ENCODE results near the gene SNX20. TPM values are rescaled to one million over a fixed set of nuclear protein-coding genes. Genes with fewer than 3 reads are reported as not detected.

The SNX20 gene
- total and polyA plus RNA-seq, 2 experiments from 2014 or later = not detected

DNA sequence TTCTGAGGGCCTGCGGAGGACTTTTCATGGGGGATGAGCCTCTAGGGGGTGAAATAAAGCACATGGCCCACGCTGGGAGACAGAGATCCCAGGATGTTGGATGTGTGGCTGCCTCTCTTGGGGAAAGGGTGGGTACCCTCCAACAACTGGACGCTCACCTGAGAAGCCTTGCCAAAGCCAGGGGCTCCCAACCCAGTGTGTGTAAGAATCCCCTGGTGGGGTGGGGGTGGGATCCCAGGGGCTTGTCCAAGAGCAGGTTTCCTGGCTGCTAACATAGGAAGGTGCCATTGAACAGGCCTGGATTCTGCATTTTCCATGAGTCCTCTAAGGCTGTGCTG, 587 bp downstream of the SNX20 start (continued):
- TF ChIP-seq, protein P1, sequence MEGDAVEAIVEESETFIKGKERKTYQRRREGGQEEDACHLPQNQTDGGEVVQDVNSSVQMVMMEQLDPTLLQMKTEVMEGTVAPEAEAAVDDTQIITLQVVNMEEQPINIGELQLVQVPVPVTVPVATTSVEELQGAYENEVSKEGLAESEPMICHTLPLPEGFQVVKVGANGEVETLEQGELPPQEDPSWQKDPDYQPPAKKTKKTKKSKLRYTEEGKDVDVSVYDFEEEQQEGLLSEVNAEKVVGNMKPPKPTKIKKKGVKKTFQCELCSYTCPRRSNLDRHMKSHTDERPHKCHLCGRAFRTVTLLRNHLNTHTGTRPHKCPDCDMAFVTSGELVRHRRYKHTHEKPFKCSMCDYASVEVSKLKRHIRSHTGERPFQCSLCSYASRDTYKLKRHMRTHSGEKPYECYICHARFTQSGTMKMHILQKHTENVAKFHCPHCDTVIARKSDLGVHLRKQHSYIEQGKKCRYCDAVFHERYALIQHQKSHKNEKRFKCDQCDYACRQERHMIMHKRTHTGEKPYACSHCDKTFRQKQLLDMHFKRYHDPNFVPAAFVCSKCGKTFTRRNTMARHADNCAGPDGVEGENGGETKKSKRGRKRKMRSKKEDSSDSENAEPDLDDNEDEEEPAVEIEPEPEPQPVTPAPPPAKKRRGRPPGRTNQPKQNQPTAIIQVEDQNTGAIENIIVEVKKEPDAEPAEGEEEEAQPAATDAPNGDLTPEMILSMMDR (conservative IDR thresholded peaks at IDR 0.05; ENCODE audit: low read depth in 2 of 2) = no peak
- TF ChIP-seq, protein P2, sequence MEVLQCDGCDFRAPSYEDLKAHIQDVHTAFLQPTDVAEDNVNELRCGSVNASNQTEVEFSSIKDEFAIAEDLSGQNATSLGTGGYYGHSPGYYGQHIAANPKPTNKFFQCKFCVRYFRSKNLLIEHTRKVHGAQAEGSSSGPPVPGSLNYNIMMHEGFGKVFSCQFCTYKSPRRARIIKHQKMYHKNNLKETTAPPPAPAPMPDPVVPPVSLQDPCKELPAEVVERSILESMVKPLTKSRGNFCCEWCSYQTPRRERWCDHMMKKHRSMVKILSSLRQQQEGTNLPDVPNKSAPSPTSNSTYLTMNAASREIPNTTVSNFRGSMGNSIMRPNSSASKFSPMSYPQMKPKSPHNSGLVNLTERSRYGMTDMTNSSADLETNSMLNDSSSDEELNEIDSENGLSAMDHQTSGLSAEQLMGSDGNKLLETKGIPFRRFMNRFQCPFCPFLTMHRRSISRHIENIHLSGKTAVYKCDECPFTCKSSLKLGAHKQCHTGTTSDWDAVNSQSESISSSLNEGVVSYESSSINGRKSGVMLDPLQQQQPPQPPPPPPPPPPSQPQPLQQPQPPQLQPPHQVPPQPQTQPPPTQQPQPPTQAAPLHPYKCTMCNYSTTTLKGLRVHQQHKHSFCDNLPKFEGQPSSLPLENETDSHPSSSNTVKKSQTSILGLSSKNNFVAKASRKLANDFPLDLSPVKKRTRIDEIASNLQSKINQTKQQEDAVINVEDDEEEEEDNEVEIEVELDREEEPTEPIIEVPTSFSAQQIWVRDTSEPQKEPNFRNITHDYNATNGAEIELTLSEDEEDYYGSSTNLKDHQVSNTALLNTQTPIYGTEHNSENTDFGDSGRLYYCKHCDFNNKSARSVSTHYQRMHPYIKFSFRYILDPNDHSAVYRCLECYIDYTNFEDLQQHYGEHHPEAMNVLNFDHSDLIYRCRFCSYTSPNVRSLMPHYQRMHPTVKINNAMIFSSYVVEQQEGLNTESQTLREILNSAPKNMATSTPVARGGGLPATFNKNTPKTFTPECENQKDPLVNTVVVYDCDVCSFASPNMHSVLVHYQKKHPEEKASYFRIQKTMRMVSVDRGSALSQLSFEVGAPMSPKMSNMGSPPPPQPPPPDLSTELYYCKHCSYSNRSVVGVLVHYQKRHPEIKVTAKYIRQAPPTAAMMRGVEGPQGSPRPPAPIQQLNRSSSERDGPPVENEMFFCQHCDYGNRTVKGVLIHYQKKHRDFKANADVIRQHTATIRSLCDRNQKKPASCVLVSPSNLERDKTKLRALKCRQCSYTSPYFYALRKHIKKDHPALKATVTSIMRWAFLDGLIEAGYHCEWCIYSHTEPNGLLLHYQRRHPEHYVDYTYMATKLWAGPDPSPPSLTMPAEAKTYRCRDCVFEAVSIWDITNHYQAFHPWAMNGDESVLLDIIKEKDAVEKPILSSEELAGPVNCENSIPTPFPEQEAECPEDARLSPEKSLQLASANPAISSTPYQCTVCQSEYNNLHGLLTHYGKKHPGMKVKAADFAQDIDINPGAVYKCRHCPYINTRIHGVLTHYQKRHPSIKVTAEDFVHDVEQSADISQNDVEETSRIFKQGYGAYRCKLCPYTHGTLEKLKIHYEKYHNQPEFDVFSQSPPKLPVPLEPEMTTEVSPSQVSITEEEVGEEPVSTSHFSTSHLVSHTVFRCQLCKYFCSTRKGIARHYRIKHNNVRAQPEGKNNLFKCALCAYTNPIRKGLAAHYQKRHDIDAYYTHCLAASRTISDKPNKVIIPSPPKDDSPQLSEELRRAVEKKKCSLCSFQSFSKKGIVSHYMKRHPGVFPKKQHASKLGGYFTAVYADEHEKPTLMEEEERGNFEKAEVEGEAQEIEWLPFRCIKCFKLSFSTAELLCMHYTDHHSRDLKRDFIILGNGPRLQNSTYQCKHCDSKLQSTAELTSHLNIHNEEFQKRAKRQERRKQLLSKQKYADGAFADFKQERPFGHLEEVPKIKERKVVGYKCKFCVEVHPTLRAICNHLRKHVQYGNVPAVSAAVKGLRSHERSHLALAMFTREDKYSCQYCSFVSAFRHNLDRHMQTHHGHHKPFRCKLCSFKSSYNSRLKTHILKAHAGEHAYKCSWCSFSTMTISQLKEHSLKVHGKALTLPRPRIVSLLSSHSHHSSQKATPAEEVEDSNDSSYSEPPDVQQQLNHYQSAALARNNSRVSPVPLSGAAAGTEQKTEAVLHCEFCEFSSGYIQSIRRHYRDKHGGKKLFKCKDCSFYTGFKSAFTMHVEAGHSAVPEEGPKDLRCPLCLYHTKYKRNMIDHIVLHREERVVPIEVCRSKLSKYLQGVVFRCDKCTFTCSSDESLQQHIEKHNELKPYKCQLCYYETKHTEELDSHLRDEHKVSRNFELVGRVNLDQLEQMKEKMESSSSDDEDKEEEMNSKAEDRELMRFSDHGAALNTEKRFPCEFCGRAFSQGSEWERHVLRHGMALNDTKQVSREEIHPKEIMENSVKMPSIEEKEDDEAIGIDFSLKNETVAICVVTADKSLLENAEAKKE (CRISPR knock-in tag; IDR thresholded peaks at IDR 0.05) = no peak

DNA sequence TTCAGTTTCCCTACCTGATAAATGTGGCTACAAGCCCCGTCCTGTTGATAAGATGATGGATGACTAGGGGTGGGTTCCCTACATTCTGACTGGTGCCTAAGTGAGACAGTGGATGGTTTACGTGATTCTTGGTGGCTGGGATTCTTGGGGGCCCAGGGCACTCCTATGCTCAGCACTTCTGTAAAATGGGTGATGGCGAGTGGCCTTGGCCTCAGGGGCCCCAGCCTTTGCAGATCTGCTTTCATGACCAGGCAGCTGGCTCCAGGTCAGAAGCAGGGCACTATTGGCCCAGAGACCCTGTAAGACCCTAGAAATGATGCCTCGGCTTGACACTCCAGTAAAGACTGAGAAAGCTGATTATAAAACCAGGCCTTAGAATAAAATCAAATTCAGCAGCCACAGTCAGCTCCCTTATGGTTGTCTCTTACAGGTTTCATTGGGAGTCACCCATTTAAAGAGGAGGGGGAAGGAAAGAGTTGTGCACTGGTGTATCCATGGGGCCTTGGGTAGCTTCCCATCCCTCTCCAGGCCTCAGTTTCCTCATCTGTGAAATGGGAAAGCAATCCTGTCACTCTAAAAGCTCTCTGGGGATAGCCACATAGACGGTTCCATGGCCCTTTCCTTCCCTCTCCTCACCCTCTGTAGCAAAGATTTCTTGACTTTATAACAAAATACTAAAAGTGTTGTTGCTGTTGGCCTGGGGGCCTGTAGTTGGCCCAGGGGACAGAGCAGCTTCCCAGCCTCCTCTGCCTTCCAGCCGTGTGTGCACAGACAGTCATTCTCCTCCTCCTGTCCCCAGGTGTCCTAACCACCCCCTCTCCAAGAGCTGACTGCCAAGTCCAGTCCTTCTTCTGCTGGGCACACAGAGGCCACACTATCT, 1.2 kb downstream of the SNX20 start:
- Mint-ChIP-seq H3K27me3 (ENCODE audit: insufficient read depth, low read depth, poor library complexity) (peaks cover 6% of the 10 kb centered on the region), H3K4me3 (no peak overlapping the region), H3K27ac (no peak overlapping the region), H3K36me3 (ENCODE audit: low read depth) (no peaks in the 10 kb centered on the region), H3K9me3 (no peaks in the 10 kb centered on the region), H3K4me1 (no peaks in the 10 kb centered on the region; the same call in 2 of the 3 replicates)
- no peak for DNase-seq (ENCODE audit: low spot score)
- Histone ChIP-seq H3K27me3 (ENCODE audit: insufficient read depth) (no peaks in the 10 kb centered on the region), H2AFZ (no peak overlapping the region), H3K9me2 (ENCODE audit: insufficient read depth) (no peaks in the 10 kb centered on the region), H3F3A (replicated peaks; ENCODE audit: low read depth) (no peaks in the 10 kb centered on the region), H4K20me1 (replicated peaks; ENCODE audit: insufficient read depth) (no peaks in the 10 kb centered on the region), H3K36me3 (ENCODE audit: insufficient read depth) (no peaks in the 10 kb centered on the region), H3K4me2 (no peak overlapping the region), H3K79me2 (replicated peaks; ENCODE audit: insufficient read depth) (no peaks in the 10 kb centered on the region), H3K27ac (ENCODE audit: low read depth) (no peak overlapping the region), H3K4me1 (ENCODE audit: insufficient read depth) (no peaks in the 10 kb centered on the region), H3K4me3 (no peak overlapping the region)
- ATAC-seq = no peak
- no peak for TF ChIP-seq JUNB (IDR thresholded peaks at IDR 0.05; ENCODE audit: unreplicated experiment)

Data from GM23338 (cell line).